Endodermal cell (in vitro differentiated cells): ENCODE measurements around the gene GPR107. TPM values are rescaled to one million over a fixed set of nuclear protein-coding genes. Genes with fewer than 3 reads are reported as not detected.

ENCODE experiments used
- DNase-seq: peaks from one replicate; pipeline ENCODE4 v3.0.0-alpha.2; 2017
- H3K27ac ChIP-seq: 2 replicates; pipeline ENCODE4 v1.5.1; 2013; ENCODE audit warnings: mild to moderate bottlenecking, low read depth, low read length, moderate library complexity
- H3K27me3 ChIP-seq: 2 replicates; pipeline ENCODE4 v1.6.1; 2013; ENCODE audit warnings: mild to moderate bottlenecking, low read length, moderate library complexity; ENCODE audit not compliant: insufficient read depth, control insufficient read depth, poor library complexity, severe bottlenecking
- H3K36me3 ChIP-seq: 2 replicates; pipeline ENCODE4 v1.7.0; 2013; ENCODE audit warnings: mild to moderate bottlenecking, low read length, moderate library complexity; ENCODE audit not compliant: control insufficient read depth, insufficient read depth
- H3K4me1 ChIP-seq: one replicate; pipeline ENCODE4 v1.7.0; 2013; ENCODE audit warnings: low read length; ENCODE audit not compliant: control insufficient read depth, insufficient read depth
- H3K4me3 ChIP-seq: 2 replicates; pipeline ENCODE4 v1.5.1; 2013; ENCODE audit warnings: mild to moderate bottlenecking, low read length, moderate library complexity
- H3K9ac ChIP-seq: 2 replicates; pipeline ENCODE4 v1.6.1; 2013; ENCODE audit warnings: mild to moderate bottlenecking, low read length, moderate library complexity; ENCODE audit not compliant: poor library complexity, severe bottlenecking; ENCODE audit errors: extremely low read depth
- H3K9me3 ChIP-seq: 2 replicates; pipeline ENCODE4 v1.6.1; 2013; ENCODE audit warnings: mild to moderate bottlenecking, low read length, moderate library complexity; ENCODE audit not compliant: control insufficient read depth
- H3K27ac Mint-ChIP-seq: 2 replicates; pipeline ENCODE4 v1.8.0; 2020; ENCODE audit warnings: mixed read lengths
- H3K27me3 Mint-ChIP-seq: 2 replicates; pipeline ENCODE4 v1.8.0; 2021; ENCODE audit warnings: mild to moderate bottlenecking, mixed read lengths; ENCODE audit not compliant: insufficient read depth
- H3K36me3 Mint-ChIP-seq: 2 replicates; pipeline ENCODE4 v1.8.0; 2020; ENCODE audit warnings: low read depth, mixed read lengths
- H3K4me1 Mint-ChIP-seq: 2 replicates; pipeline ENCODE4 v1.8.0; 2020; ENCODE audit warnings: mixed read lengths
- H3K4me3 Mint-ChIP-seq: 2 replicates; pipeline ENCODE4 v1.8.0; 2020; ENCODE audit warnings: mild to moderate bottlenecking, moderate library complexity, mixed read lengths
- H3K9me3 Mint-ChIP-seq: 2 replicates; pipeline ENCODE4 v1.8.0; 2020; ENCODE audit warnings: mild to moderate bottlenecking, mixed read lengths
- CTCF ChIP-seq: fragments of 200-600 bp; sonication (generic); conservative IDR thresholded peaks from 2 replicates; pipeline ENCODE4 v1.5.0; 2021; ENCODE audit warnings: antibody characterized with exemption, mild to moderate bottlenecking
- WGBS, 2 experiments: methylation state at CpG; one replicate each; pipeline versions ENCODE4 v1.1.5 to v1.1.7; 2013; ENCODE audit warnings: missing lambda C conversion rate in 2 of 2, mixed read lengths in 1 of 2; ENCODE audit not compliant: insufficient coverage in 1 of 2, insufficient read length in 1 of 2; 5-methylcytosine and 5-hydroxymethylcytosine counted together
- total RNA-seq, 2 donors: library from RNA; stranded (reverse); fragmentation: NEBNext Ultra II Directional in 1 of 2; extraction: Animal tissue kit (Norgen Biotek cat#: 25700) in 1 of 2; gene quantifications; 2 replicates in 1 of 2; 3 replicates in 1 of 2; pipeline ENCODE4 v1.2.1, GENCODE V29; 2021

The GPR107 gene
- total RNA-seq, 2 donors from 2014 or later: 50.7 to 62.0 TPM

- Mint-ChIP-seq H3K27me3 (no peaks in the 10 kb centered on the region), H3K9me3 (no peaks in the 10 kb centered on the region), H3K27ac (no peak overlapping the region), H3K36me3 (peaks cover 65% of the 10 kb centered on the region), H3K4me3 (no peak overlapping the region), H3K4me1 (no peaks in the 10 kb centered on the region)
- Histone ChIP-seq H3K27me3 (no peaks in the 10 kb centered on the region), H3K9me3 (no peaks in the 10 kb centered on the region), H3K36me3 (peaks cover 86% of the 10 kb centered on the region), H3K9ac (no peak overlapping the region), H3K4me3 (no peak overlapping the region), H3K27ac (no peak overlapping the region), H3K4me1 (no peaks in the 10 kb centered on the region)
- WGBS, 2 experiments: 98 to 100% methylated on average over 3 of the region's 3 CpGs
- no peak for DNase-seq
- TF ChIP-seq CTCF: no peak
Observed at GRCh38 chr9:130090915-130091314, 37.2 kb downstream of the GPR107 start.

GRCh38 chr9:130092910-130093309 is 39.2 kb downstream of the GPR107 start:
- H3K9me3 Mint-ChIP-seq: no peaks in the 10 kb centered on the region

GRCh38 chr9:130095872-130096271 is 42.2 kb downstream of the GPR107 start:
- H3K4me3 Mint-ChIP-seq: no peak overlapping the region
- Histone ChIP-seq H3K27me3 (no peaks in the 10 kb centered on the region), H3K27ac (no peak overlapping the region), H3K4me1 (no peaks in the 10 kb centered on the region), H3K4me3 (no peak overlapping the region), H3K36me3 (peaks cover 73% of the 10 kb centered on the region), H3K9ac (no peak overlapping the region), H3K9me3 (no peaks in the 10 kb centered on the region)
- no peak for DNase-seq
- H3K27ac Mint-ChIP-seq: no peak overlapping the region
- H3K27me3 Mint-ChIP-seq: no peaks in the 10 kb centered on the region
- no peaks in the 10 kb centered on the region for H3K4me1 Mint-ChIP-seq
- peaks cover 75% of the 10 kb centered on the region for H3K36me3 Mint-ChIP-seq
- no peak for TF ChIP-seq CTCF
- 88 to 96% methylated on average over 2 to 7 of the region's 7 CpGs for WGBS, 2 experiments
- H3K9me3 Mint-ChIP-seq: no peaks in the 10 kb centered on the region

More at GRCh38 chr9:130092910-130093309, 39.2 kb downstream of the GPR107 start:
- no peaks in the 10 kb centered on the region for H3K9me3 ChIP-seq
- H3K27me3 ChIP-seq: no peaks in the 10 kb centered on the region
- no peak for TF ChIP-seq CTCF
- DNase-seq: no peak
- H3K4me1 ChIP-seq: no peaks in the 10 kb centered on the region
- Mint-ChIP-seq H3K36me3 (peaks cover 72% of the 10 kb centered on the region), H3K4me3 (no peak overlapping the region), H3K27me3 (no peaks in the 10 kb centered on the region), H3K27ac (no peak overlapping the region), H3K4me1 (no peaks in the 10 kb centered on the region)
- peaks cover 79% of the 10 kb centered on the region for H3K36me3 ChIP-seq
- H3K4me3 ChIP-seq: no peak overlapping the region
- no peak overlapping the region for H3K9ac ChIP-seq
- 99 to 100% methylated on average over 2 to 3 of the region's 4 CpGs for WGBS, 2 experiments
- H3K27ac ChIP-seq: no peak overlapping the region
